ENCODE measurements around the gene MTX1. TPM values are rescaled to one million over a fixed set of nuclear protein-coding genes. Genes with fewer than 3 reads are reported as not detected.

Gene MTX1
- polyA plus RNA-seq, 2 donors = 43.6 to 51.4 TPM

GRCh38 chr1:155253797-155254196 is 45.3 kb downstream of the MTX1 start:
- 55 to 57% methylated on average over 5 of the region's 5 CpGs for WGBS, 2 donors
- Histone ChIP-seq H3K4me1 (ENCODE audit: control insufficient read depth in 2 of 2, insufficient read depth in 2 of 2, low read length in 1 of 2) (peaks cover 11 to 20% of the 10 kb centered on the region in 2 donors), H3K9me3 (ENCODE audit: control insufficient read depth in 2 of 2, insufficient read depth in 1 of 2, low read depth in 1 of 2, low read length in 1 of 2) (no peaks in the 10 kb centered on the region), H3K4me3 (ENCODE audit: low read depth in 1 of 2, low read length in 2 of 2) (peak overlapping the region in 1 of 2 donors; percentile 74), H3K27me3 (ENCODE audit: control insufficient read depth in 1 of 2, insufficient read depth in 2 of 2, low read length in 2 of 2) (no peaks in the 10 kb centered on the region), H3K36me3 (ENCODE audit: control insufficient read depth in 2 of 2, insufficient read depth in 2 of 2, low read length in 1 of 2) (peaks cover 0 to 12% of the 10 kb centered on the region in 2 donors), H3K27ac (ENCODE audit: low read depth in 2 of 2, low read length in 1 of 2) (peak overlapping the region in 1 of 2 donors; percentile 97)

DNA sequence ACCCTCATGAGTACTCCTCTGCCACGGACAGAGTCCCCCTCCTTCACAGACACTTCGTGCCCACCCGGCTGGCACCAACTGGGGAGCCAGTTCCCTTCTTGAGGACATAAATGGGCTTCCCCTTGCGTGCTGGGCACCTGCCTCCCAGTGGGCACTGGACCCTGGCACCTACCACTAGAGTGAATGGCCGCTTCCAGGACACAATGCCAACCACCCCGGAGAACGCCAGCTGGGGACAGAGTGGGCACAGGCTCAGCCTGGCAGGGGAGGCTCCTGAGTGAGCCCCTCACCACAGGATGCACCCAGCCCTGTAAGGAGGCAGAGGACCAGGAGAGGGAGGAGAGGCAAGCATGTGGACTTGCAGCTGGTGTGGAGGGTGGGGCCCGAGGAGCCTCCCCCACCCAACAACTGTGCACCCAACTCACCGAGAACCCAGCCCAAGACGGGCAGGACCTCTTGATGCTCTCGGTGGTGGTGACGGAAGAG is 45.8 kb downstream of the MTX1 start:
- Histone ChIP-seq H3K4me1 (ENCODE audit: control insufficient read depth in 2 of 2, insufficient read depth in 2 of 2, low read length in 1 of 2) (peaks cover 11 to 20% of the 10 kb centered on the region in 2 donors), H3K36me3 (ENCODE audit: control insufficient read depth in 2 of 2, insufficient read depth in 2 of 2, low read length in 1 of 2) (peaks cover 0 to 12% of the 10 kb centered on the region in 2 donors), H3K9me3 (ENCODE audit: control insufficient read depth in 2 of 2, insufficient read depth in 1 of 2, low read depth in 1 of 2, low read length in 1 of 2) (no peaks in the 10 kb centered on the region), H3K27me3 (ENCODE audit: control insufficient read depth in 1 of 2, insufficient read depth in 2 of 2, low read length in 2 of 2) (no peaks in the 10 kb centered on the region), H3K27ac (ENCODE audit: low read depth in 2 of 2, low read length in 1 of 2) (peak overlapping the region in 1 of 2 donors; percentile 97), H3K4me3 (ENCODE audit: low read depth in 1 of 2, low read length in 2 of 2) (peak overlapping the region; percentile 62 to 74)
- WGBS, 2 donors = 26 to 41% methylated on average over 12 of the region's 12 CpGs

DNA sequence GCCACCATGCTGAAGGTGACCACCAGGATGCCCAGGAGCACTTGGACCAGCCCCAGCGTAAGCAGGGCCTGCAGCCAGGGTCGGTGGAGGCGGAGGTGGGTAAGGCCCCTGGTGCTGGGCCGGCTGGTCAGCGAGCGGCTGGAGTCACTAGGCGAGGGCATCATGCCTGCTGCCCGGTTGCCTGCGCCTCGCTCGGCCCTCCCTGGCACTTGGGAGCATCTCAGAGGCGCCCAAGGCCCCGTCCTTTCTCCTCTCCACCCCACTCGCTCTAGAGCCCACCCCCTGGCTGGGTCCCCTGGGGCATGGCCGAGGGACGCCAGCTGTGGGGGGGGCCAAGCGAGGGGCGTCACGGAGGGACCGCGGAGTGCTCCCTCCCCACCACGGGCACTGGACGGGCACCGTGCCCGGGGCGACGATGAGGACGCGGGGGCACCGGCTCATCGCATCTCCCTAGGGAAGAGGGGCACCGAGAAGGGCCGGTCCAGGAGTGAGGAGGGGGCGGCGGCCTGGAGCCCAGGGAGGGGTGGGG is 46.3 kb downstream of the MTX1 start:
- no peaks in the 10 kb centered on the region for H3K27me3 ChIP-seq (ENCODE audit: control insufficient read depth in 1 of 2, insufficient read depth in 2 of 2, low read length in 2 of 2)
- WGBS, 2 donors = 3 to 4% methylated on average over 33 to 35 of the region's 35 CpGs
- peak overlapping the region; percentile 62 to 74 for H3K4me3 ChIP-seq (ENCODE audit: low read depth in 1 of 2, low read length in 2 of 2)
- H3K27ac ChIP-seq (ENCODE audit: low read depth in 2 of 2, low read length in 1 of 2) = peak overlapping the region; percentile 97 to 99
- peaks cover 11 to 20% of the 10 kb centered on the region in 2 donors for H3K4me1 ChIP-seq (ENCODE audit: control insufficient read depth in 2 of 2, insufficient read depth in 2 of 2, low read length in 1 of 2)
- H3K36me3 ChIP-seq (ENCODE audit: control insufficient read depth in 2 of 2, insufficient read depth in 2 of 2, low read length in 1 of 2) = peaks cover 0 to 12% of the 10 kb centered on the region in 2 donors
- no peaks in the 10 kb centered on the region for H3K9me3 ChIP-seq (ENCODE audit: control insufficient read depth in 2 of 2, insufficient read depth in 1 of 2, low read depth in 1 of 2, low read length in 1 of 2)

- H3K27ac ChIP-seq (ENCODE audit: low read depth in 2 of 2, low read length in 1 of 2) = peak within 1 kb of the TSS; percentile 97 to 99
- WGBS, 2 donors = 2 to 3% methylated on average over 46 to 54 of the region's 54 CpGs
Measured at GRCh38 chr1:155255243-155256007, 46.9 kb downstream of the MTX1 start, which contains the start of gene ENTREP3. Gene ENTREP3, minus strand, starts transcription at chr1:155255483. Its CDS starts 606 bp downstream, at chr1:155254877.

GRCh38 chr1:155256058-155256852 is 47.8 kb downstream of the MTX1 start:
- Histone ChIP-seq H3K9me3 (ENCODE audit: control insufficient read depth in 2 of 2, insufficient read depth in 1 of 2, low read depth in 1 of 2, low read length in 1 of 2) (no peaks in the 10 kb centered on the region), H3K27ac (ENCODE audit: low read depth in 2 of 2, low read length in 1 of 2) (peak overlapping the region; percentile 97 to 99), H3K4me1 (ENCODE audit: control insufficient read depth in 2 of 2, insufficient read depth in 2 of 2, low read length in 1 of 2) (peaks cover 14 to 21% of the 10 kb centered on the region in 2 donors), H3K36me3 (ENCODE audit: control insufficient read depth in 2 of 2, insufficient read depth in 2 of 2, low read length in 1 of 2) (peaks cover 0 to 16% of the 10 kb centered on the region in 2 donors), H3K4me3 (ENCODE audit: low read depth in 1 of 2, low read length in 2 of 2) (peak overlapping the region; percentile 62 to 74), H3K27me3 (ENCODE audit: control insufficient read depth in 1 of 2, insufficient read depth in 2 of 2, low read length in 2 of 2) (no peaks in the 10 kb centered on the region)
- WGBS, 2 donors = 64 to 75% methylated on average over 20 of the region's 20 CpGs

More at GRCh38 chr1:155255243-155256007, 46.9 kb downstream of the MTX1 start, which contains the start of gene ENTREP3:
- H3K27me3 ChIP-seq (ENCODE audit: control insufficient read depth in 1 of 2, insufficient read depth in 2 of 2, low read length in 2 of 2) = no peaks in the 10 kb centered on the region
- peaks cover 0 to 16% of the 10 kb centered on the region in 2 donors for H3K36me3 ChIP-seq (ENCODE audit: control insufficient read depth in 2 of 2, insufficient read depth in 2 of 2, low read length in 1 of 2)
- peak within 1 kb of the TSS; percentile 62 to 74 for H3K4me3 ChIP-seq (ENCODE audit: low read depth in 1 of 2, low read length in 2 of 2)
- no peaks in the 10 kb centered on the region for H3K9me3 ChIP-seq (ENCODE audit: control insufficient read depth in 2 of 2, insufficient read depth in 1 of 2, low read depth in 1 of 2, low read length in 1 of 2)
- peaks cover 11 to 19% of the 10 kb centered on the region in 2 donors for H3K4me1 ChIP-seq (ENCODE audit: control insufficient read depth in 2 of 2, insufficient read depth in 2 of 2, low read length in 1 of 2)

DNA sequence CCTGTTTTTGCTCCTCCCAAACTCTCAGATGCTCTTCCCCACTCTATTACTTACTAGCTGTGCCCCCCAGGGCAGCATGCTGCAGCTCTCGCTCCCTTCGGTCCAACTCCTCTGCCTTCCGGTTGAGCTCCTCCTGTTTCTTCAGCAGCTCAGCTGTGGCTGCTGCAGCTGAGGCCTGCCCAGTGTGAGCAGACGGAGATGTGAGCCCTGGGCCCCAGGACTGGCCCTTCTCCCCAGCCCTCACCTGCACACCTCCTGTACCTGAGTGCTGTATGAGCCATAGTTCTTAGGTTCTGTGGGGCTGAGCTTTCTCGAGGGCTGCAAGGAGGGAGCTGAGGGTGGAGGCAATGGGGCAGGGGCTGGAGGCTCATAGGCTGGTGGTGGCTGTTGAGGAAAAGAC is 51.8 kb downstream of the MTX1 start:
- 90 to 95% methylated on average over 5 of the region's 5 CpGs for WGBS, 2 donors
- Histone ChIP-seq H3K4me3 (ENCODE audit: low read depth in 1 of 2, low read length in 2 of 2) (no peak overlapping the region), H3K27ac (ENCODE audit: low read depth in 2 of 2, low read length in 1 of 2) (no peak overlapping the region), H3K36me3 (ENCODE audit: control insufficient read depth in 2 of 2, insufficient read depth in 2 of 2, low read length in 1 of 2) (peaks cover 0 to 25% of the 10 kb centered on the region in 2 donors), H3K4me1 (ENCODE audit: control insufficient read depth in 2 of 2, insufficient read depth in 2 of 2, low read length in 1 of 2) (peaks cover 5 to 8% of the 10 kb centered on the region in 2 donors), H3K27me3 (ENCODE audit: control insufficient read depth in 1 of 2, insufficient read depth in 2 of 2, low read length in 2 of 2) (no peaks in the 10 kb centered on the region), H3K9me3 (ENCODE audit: control insufficient read depth in 2 of 2, insufficient read depth in 1 of 2, low read depth in 1 of 2, low read length in 1 of 2) (no peaks in the 10 kb centered on the region)

DNA sequence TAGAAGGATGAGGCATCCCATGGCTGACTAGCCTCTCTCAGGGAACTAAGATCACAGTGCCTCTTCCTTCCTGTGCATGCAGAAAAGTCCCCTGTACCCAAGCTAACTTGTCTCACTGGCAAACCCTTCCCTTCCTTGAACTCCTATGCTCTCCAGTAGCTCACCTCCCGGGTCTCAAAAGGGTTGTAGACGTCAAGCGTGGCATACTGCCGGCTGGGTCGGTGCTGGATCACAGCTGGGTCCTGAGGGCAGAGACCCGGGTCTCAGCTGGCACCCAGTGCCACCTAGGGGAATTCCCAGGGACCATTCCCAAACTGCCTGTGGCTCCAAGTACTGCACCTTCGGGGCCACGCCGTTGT is 53.0 kb downstream of the MTX1 start:
- Histone ChIP-seq H3K27me3 (ENCODE audit: control insufficient read depth in 1 of 2, insufficient read depth in 2 of 2, low read length in 2 of 2) (no peaks in the 10 kb centered on the region), H3K27ac (ENCODE audit: low read depth in 2 of 2, low read length in 1 of 2) (peak overlapping the region; percentile 92 to 97), H3K4me3 (ENCODE audit: low read depth in 1 of 2, low read length in 2 of 2) (peak overlapping the region; percentile 82 to 90), H3K36me3 (ENCODE audit: control insufficient read depth in 2 of 2, insufficient read depth in 2 of 2, low read length in 1 of 2) (peaks cover 8 to 29% of the 10 kb centered on the region in 2 donors), H3K9me3 (ENCODE audit: control insufficient read depth in 2 of 2, insufficient read depth in 1 of 2, low read depth in 1 of 2, low read length in 1 of 2) (no peaks in the 10 kb centered on the region), H3K4me1 (ENCODE audit: control insufficient read depth in 2 of 2, insufficient read depth in 2 of 2, low read length in 1 of 2) (peaks cover 5 to 7% of the 10 kb centered on the region in 2 donors)
- WGBS, 2 donors = 0% methylated on average over 9 of the region's 9 CpGs

GRCh38 chr1:155261852-155262673 is 53.6 kb downstream of the MTX1 start, which contains the start of gene SCAMP3:
Gene SCAMP3, minus strand, starts transcription at chr1:155262360. Its CDS starts 209 bp downstream, at chr1:155262151.
- WGBS, 2 donors = 0% methylated on average over 47 of the region's 47 CpGs
- H3K4me1 ChIP-seq (ENCODE audit: control insufficient read depth in 2 of 2, insufficient read depth in 2 of 2, low read length in 1 of 2) = peaks cover 5% of the 10 kb centered on the region in 2 donors
- peaks cover 12 to 28% of the 10 kb centered on the region in 2 donors for H3K36me3 ChIP-seq (ENCODE audit: control insufficient read depth in 2 of 2, insufficient read depth in 2 of 2, low read length in 1 of 2)
- no peaks in the 10 kb centered on the region for H3K9me3 ChIP-seq (ENCODE audit: control insufficient read depth in 2 of 2, insufficient read depth in 1 of 2, low read depth in 1 of 2, low read length in 1 of 2)
- H3K27ac ChIP-seq (ENCODE audit: low read depth in 2 of 2, low read length in 1 of 2) = peak within 1 kb of the TSS; percentile 92 to 97
- no peaks in the 10 kb centered on the region for H3K27me3 ChIP-seq (ENCODE audit: control insufficient read depth in 1 of 2, insufficient read depth in 2 of 2, low read length in 2 of 2)
- H3K4me3 ChIP-seq (ENCODE audit: low read depth in 1 of 2, low read length in 2 of 2) = peak within 1 kb of the TSS; percentile 82 to 90
